ENCODE data around the gene TMEM61. TPM values are rescaled to one million over a fixed set of nuclear protein-coding genes. Genes with fewer than 3 reads are reported as not detected.

TMEM61 gene
- total RNA-seq, 1 experiment from 2014 or later: 0.95 TPM

GRCh38 chr1:55015123-55015522 lies 34.7 kb downstream of the TMEM61 start:
- CTCF ChIA-PET: interaction anchor here (0.6 kb wide), 1 partner anchor 70 kb away, joined by 5 read pairs; no protein-coding TSS in a partner anchor
- Histone ChIP-seq H3K36me3 (ENCODE audit: low read depth, low read length) (no peaks in the 10 kb centered on the region), H2AFZ (ENCODE audit: low read length) (no peak overlapping the region), H4K20me1 (ENCODE audit: low read length) (no peaks in the 10 kb centered on the region), H3K9ac (ENCODE audit: low read length) (no peak overlapping the region), H3K4me1 (ENCODE audit: insufficient read depth, low read length) (no peaks in the 10 kb centered on the region), H3K79me2 (ENCODE audit: low read length) (no peaks in the 10 kb centered on the region), H3K9me3 (ENCODE audit: low read length) (no peaks in the 10 kb centered on the region), H3K4me2 (ENCODE audit: low read length) (no peak overlapping the region), H3F3A (ENCODE audit: low read length, unreplicated experiment) (no peaks in the 10 kb centered on the region), H3K9me2 (replicated peaks; ENCODE audit: low read length) (no peaks in the 10 kb centered on the region), H3K27me3 (ENCODE audit: low read length) (no peaks in the 10 kb centered on the region), H3K4me3 (ENCODE audit: low read length) (no peak overlapping the region), H3K27ac (ENCODE audit: low read length) (no peak overlapping the region)
- POLR2A ChIA-PET (ENCODE audit: unreplicated experiment): no interaction called here
- intact Hi-C loops (cut with micrococcal nuclease): no loop called here
- TF ChIP-seq EZH2phosphoT487 (IDR thresholded peaks at IDR 0.05; ENCODE audit: borderline replicate concordance, low read length) (no peak), EZH2 (IDR thresholded peaks at IDR 0.05; ENCODE audit: low read length, unreplicated experiment) (no peak), CTCF (conservative IDR thresholded peaks at IDR 0.05; ENCODE audit: low read depth, low read length) (no peak)
- no peak for ATAC-seq
- no peak for DNase-seq
- no TSS peak for BruUV-seq (replicated peaks)

GRCh38 chr1:55015731-55016620 lies 35.5 kb downstream of the TMEM61 start:
- ChIA-PET CTCF (interaction anchor here (0.6 kb wide), 1 partner anchor 71 kb away, joined by 5 read pairs; no protein-coding TSS in a partner anchor), POLR2A (ENCODE audit: unreplicated experiment) (no interaction called here)
- ATAC-seq (no peak), DNase-seq (no peak)
- BruUV-seq (replicated peaks): no TSS peak
- Histone ChIP-seq H3K36me3 (ENCODE audit: low read depth, low read length) (no peaks in the 10 kb centered on the region), H3K9me3 (ENCODE audit: low read length) (no peaks in the 10 kb centered on the region), H4K20me1 (ENCODE audit: low read length) (no peaks in the 10 kb centered on the region), H3K79me2 (ENCODE audit: low read length) (no peaks in the 10 kb centered on the region), H3F3A (ENCODE audit: low read length, unreplicated experiment) (no peaks in the 10 kb centered on the region), H3K4me3 (ENCODE audit: low read length) (no peak overlapping the region), H3K27me3 (ENCODE audit: low read length) (no peaks in the 10 kb centered on the region), H3K9me2 (replicated peaks; ENCODE audit: low read length) (no peaks in the 10 kb centered on the region), H3K27ac (ENCODE audit: low read length) (no peak overlapping the region), H3K4me2 (ENCODE audit: low read length) (no peak overlapping the region), H3K9ac (ENCODE audit: low read length) (no peak overlapping the region), H2AFZ (ENCODE audit: low read length) (no peak overlapping the region), H3K4me1 (ENCODE audit: insufficient read depth, low read length) (no peaks in the 10 kb centered on the region)
- TF ChIP-seq EZH2 (IDR thresholded peaks at IDR 0.05; ENCODE audit: low read length, unreplicated experiment) (no peak), EZH2phosphoT487 (IDR thresholded peaks at IDR 0.05; ENCODE audit: borderline replicate concordance, low read length) (no peak), CTCF (conservative IDR thresholded peaks at IDR 0.05; ENCODE audit: low read depth, low read length) (no peak)
- intact Hi-C loops (cut with micrococcal nuclease): no loop called here

GRCh38 chr1:55018395-55018794 lies 38.0 kb downstream of the TMEM61 start:
- no peak overlapping the region for H3K4me3 ChIP-seq (ENCODE audit: low read length)
- H3K79me2 ChIP-seq (ENCODE audit: low read length): no peaks in the 10 kb centered on the region
- intact Hi-C loops (cut with micrococcal nuclease): no loop called here
- no TSS peak for BruUV-seq (replicated peaks)
- no peak overlapping the region for H3K9ac ChIP-seq (ENCODE audit: low read length)
- no peaks in the 10 kb centered on the region for H4K20me1 ChIP-seq (ENCODE audit: low read length)
- no peaks in the 10 kb centered on the region for H3K36me3 ChIP-seq (ENCODE audit: low read depth, low read length)
- DNase-seq (no peak), ATAC-seq (no peak)
- no peak overlapping the region for H3K4me2 ChIP-seq (ENCODE audit: low read length)
- ChIA-PET POLR2A (ENCODE audit: unreplicated experiment) (no interaction called here), CTCF (no interaction called here)
- TF ChIP-seq EZH2phosphoT487 (IDR thresholded peaks at IDR 0.05; ENCODE audit: borderline replicate concordance, low read length) (no peak), EZH2 (IDR thresholded peaks at IDR 0.05; ENCODE audit: low read length, unreplicated experiment) (no peak), CTCF (conservative IDR thresholded peaks at IDR 0.05; ENCODE audit: low read depth, low read length) (no peak)
- peaks cover 11% of the 10 kb centered on the region for H3K4me1 ChIP-seq (ENCODE audit: insufficient read depth, low read length)
- H3F3A ChIP-seq (ENCODE audit: low read length, unreplicated experiment): no peaks in the 10 kb centered on the region
- no peaks in the 10 kb centered on the region for H3K9me2 ChIP-seq (replicated peaks; ENCODE audit: low read length)
- no peak overlapping the region for H3K27ac ChIP-seq (ENCODE audit: low read length)
- no peak overlapping the region for H2AFZ ChIP-seq (ENCODE audit: low read length)
- no peaks in the 10 kb centered on the region for H3K27me3 ChIP-seq (ENCODE audit: low read length)
- no peaks in the 10 kb centered on the region for H3K9me3 ChIP-seq (ENCODE audit: low read length)

All from PC-3 (cell line).